H1 (cell line): ENCODE measurements around the gene PRICKLE2. TPM values are rescaled to one million over a fixed set of nuclear protein-coding genes. Genes with fewer than 3 reads are reported as not detected.

Source experiments
- CTCF ChIA-PET: fragments of 300-600 bp; sonication (Branson Sonifier 250); formaldehyde crosslinking; loops from one replicate; lab custom pipeline; 2021; ENCODE audit not compliant: partially characterized antibody; lab: Charles Lee
- POLR2A ChIA-PET: fragments of 300-600 bp; sonication (Branson Sonifier 250); formaldehyde crosslinking; loops from one replicate; lab custom pipeline; 2021; ENCODE audit warnings: inconsistent platforms; ENCODE audit not compliant: partially characterized antibody; lab: Charles Lee
- DNase-seq, 2 experiments: peaks; one replicate each; pipeline versions ENCODE4 v3.0.0 to v3.0.0-alpha.2; 2010 to 2022; ENCODE audit warnings: low spot score in 2 of 2, low read depth in 1 of 2, mixed read lengths in 1 of 2
- FAIRE-seq: peaks from 2 replicates; lab custom pipeline; 2011; peaks lifted over from hg19 to GRCh38; lab: Jason Lieb, UNC
- H2AFZ ChIP-seq: 2 replicates; pipeline ENCODE4 v1.8.1; 2012; ENCODE audit warnings: low read length, inconsistent platforms
- H2AK5ac ChIP-seq: 2 replicates; pipeline ENCODE4 v1.6.1; 2013; ENCODE audit warnings: low read depth, low read length
- H2BK120ac ChIP-seq: replicated peaks from 2 replicates; pipeline ENCODE3; 2013; ENCODE audit warnings: low read depth, low read length, inconsistent platforms
- H2BK12ac ChIP-seq: 2 replicates; pipeline ENCODE4 v1.6.1; 2013; ENCODE audit warnings: low read depth, low read length
- H2BK15ac ChIP-seq: 2 replicates; pipeline ENCODE4 v1.6.1; 2013; ENCODE audit warnings: low read length
- H2BK20ac ChIP-seq: 2 replicates; pipeline ENCODE4 v1.6.1; 2013; ENCODE audit warnings: low read length
- H2BK5ac ChIP-seq: 2 replicates; pipeline ENCODE4 v1.6.1; 2013; ENCODE audit warnings: low read depth, low read length
- H3K14ac ChIP-seq: 2 replicates; pipeline ENCODE4 v1.6.1; 2013; ENCODE audit warnings: inconsistent platforms; ENCODE audit not compliant: insufficient read length
- H3K18ac ChIP-seq: 2 replicates; pipeline ENCODE4 v1.6.1; 2013; ENCODE audit warnings: low read length; ENCODE audit errors: extremely low read depth
- H3K23ac ChIP-seq: 2 replicates; pipeline ENCODE4 v1.6.1; 2013; ENCODE audit warnings: inconsistent platforms; ENCODE audit not compliant: insufficient read length
- H3K23me2 ChIP-seq: 2 replicates; pipeline ENCODE4 v1.6.1; 2013; ENCODE audit warnings: low read depth, low read length
- H3K27ac ChIP-seq: 2 replicates; pipeline ENCODE4 v1.6.1; 2011; ENCODE audit warnings: low read depth, low read length, inconsistent platforms
- H3K27me3 ChIP-seq, 4 experiments: replicated peaks in 1 of 4; 1 replicate in 1 of 4; 2 replicates in 3 of 4; pipeline versions ENCODE4 v1.6.1 to v1.8.1; 2011 to 2013; ENCODE audit warnings: low read length in 3 of 4, mild to moderate bottlenecking in 3 of 4, inconsistent platforms in 2 of 4, mixed read lengths in 2 of 4, moderate library complexity in 1 of 4; ENCODE audit not compliant: control insufficient read depth in 3 of 4, insufficient read depth in 3 of 4; ENCODE audit errors: extremely low read depth in 1 of 4
- H3K36me3 ChIP-seq, 4 experiments: 2 replicates each; pipeline versions ENCODE4 v1.6.1 to v1.8.1; 2011 to 2013; ENCODE audit warnings: mild to moderate bottlenecking in 4 of 4, low read length in 3 of 4, moderate library complexity in 2 of 4, control low read depth in 1 of 4, inconsistent platforms in 1 of 4; ENCODE audit not compliant: insufficient read depth in 4 of 4, control insufficient read depth in 2 of 4
- H3K4ac ChIP-seq: replicated peaks from 2 replicates; pipeline ENCODE3; 2013; ENCODE audit warnings: low read length, low read depth, mixed read lengths, inconsistent platforms; ENCODE audit not compliant: insufficient read length
- H3K4me1 ChIP-seq, 4 experiments: replicated peaks in 1 of 4; 1 replicate in 1 of 4; 2 replicates in 3 of 4; pipeline versions ENCODE4 v1.6.1 to v1.8.1; 2011 to 2013; ENCODE audit warnings: low read length in 3 of 4, inconsistent platforms in 2 of 4, mixed read lengths in 1 of 4; ENCODE audit not compliant: insufficient read depth in 4 of 4, control insufficient read depth in 3 of 4
- H3K4me2 ChIP-seq, 2 experiments: 2 replicates each; pipeline versions ENCODE4 v1.6.1 to v1.8.1; 2011 to 2013; ENCODE audit warnings: low read depth in 2 of 2, low read length in 2 of 2, control low read depth in 1 of 2, inconsistent platforms in 1 of 2, mild to moderate bottlenecking in 1 of 2; ENCODE audit not compliant: insufficient read depth in 1 of 2
- H3K4me3 ChIP-seq, 4 experiments: fragments of 200-600, 300-600 bp in 1 of 4; sonication (generic), shearing (Covaris generic), sonication (Bioruptor Twin) in 1 of 4; 2 replicates each; pipeline versions ENCODE4 v1.5.1 to v1.8.1; 2011 to 2016; ENCODE audit warnings: low read length in 4 of 4, low read depth in 3 of 4, control low read depth in 2 of 4, inconsistent platforms in 2 of 4, mild to moderate bottlenecking in 2 of 4, mixed read lengths in 1 of 4, moderate library complexity in 1 of 4; ENCODE audit not compliant: insufficient read depth in 2 of 4; ENCODE audit errors: extremely low read depth in 1 of 4
- H3K56ac ChIP-seq: replicated peaks from 2 replicates; pipeline ENCODE3; 2013; ENCODE audit warnings: low read depth, mild to moderate bottlenecking, mixed read lengths, low read length, inconsistent platforms; ENCODE audit not compliant: insufficient read length
- H3K79me1 ChIP-seq: 2 replicates; pipeline ENCODE4 v1.6.1; 2013; ENCODE audit warnings: low read depth, low read length, control low read depth
- H3K79me2 ChIP-seq, 2 experiments: 2 replicates each; pipeline versions ENCODE4 v1.6.1 to v1.8.1; 2012 to 2013; ENCODE audit warnings: low read length in 2 of 2, mild to moderate bottlenecking in 2 of 2, inconsistent platforms in 1 of 2; ENCODE audit not compliant: insufficient read depth in 2 of 2, control insufficient read depth in 1 of 2
- H3K9ac ChIP-seq, 4 experiments: replicated peaks in 1 of 4; 1 replicate in 1 of 4; 2 replicates in 3 of 4; pipeline versions ENCODE4 v1.6.1 to v1.8.1; 2011 to 2013; ENCODE audit warnings: low read depth in 3 of 4, low read length in 3 of 4, control low read depth in 2 of 4, mild to moderate bottlenecking in 2 of 4, moderate library complexity in 2 of 4, inconsistent platforms in 1 of 4; ENCODE audit errors: extremely low read depth in 1 of 4
- H3K9me3 ChIP-seq, 2 experiments: 2 replicates each; pipeline versions ENCODE4 v1.6.1 to v1.8.1; 2012 to 2013; ENCODE audit warnings: mild to moderate bottlenecking in 2 of 2, moderate library complexity in 2 of 2, control low read depth in 1 of 2, inconsistent platforms in 1 of 2, low read depth in 1 of 2, low read length in 1 of 2, mixed read lengths in 1 of 2; ENCODE audit not compliant: insufficient read depth in 2 of 2
- H4K20me1 ChIP-seq, 2 experiments: replicated peaks in 1 of 2; 2 replicates each; pipeline versions ENCODE3 to v1.8.1; 2011 to 2013; ENCODE audit warnings: inconsistent platforms in 2 of 2, low read length in 2 of 2, mild to moderate bottlenecking in 1 of 2; ENCODE audit not compliant: insufficient read depth in 2 of 2, control insufficient read depth in 1 of 2
- H4K5ac ChIP-seq: 2 replicates; pipeline ENCODE4 v1.6.1; 2013; ENCODE audit warnings: low read length, low read depth, mixed read lengths, inconsistent platforms; ENCODE audit not compliant: insufficient read length
- H4K8ac ChIP-seq: 2 replicates; pipeline ENCODE4 v1.8.0; 2013; ENCODE audit warnings: mild to moderate bottlenecking, moderate library complexity, low read length, inconsistent platforms; ENCODE audit not compliant: insufficient read depth; ENCODE audit errors: extremely low read depth
- H4K91ac ChIP-seq: replicated peaks from 2 replicates; pipeline ENCODE3; 2013; ENCODE audit warnings: low read length, mixed read lengths, inconsistent platforms; ENCODE audit not compliant: insufficient read length
- BACH1 ChIP-seq: IDR thresholded peaks from 2 replicates; pipeline ENCODE4 v1.6.1; 2012; ENCODE audit warnings: low read length, improper control_type of control experiment
- POU5F1 ChIP-seq: IDR thresholded peaks from 2 replicates; pipeline ENCODE4 v1.6.1; 2011; ENCODE audit warnings: low read depth, mild to moderate bottlenecking, low read length, moderate library complexity
- RAD21 ChIP-seq, 2 experiments: IDR thresholded peaks in 1 of 2; conservative IDR thresholded peaks in 1 of 2; 2 replicates each; pipeline ENCODE4 v1.6.1; 2011; ENCODE audit warnings: low read depth in 2 of 2, low read length in 2 of 2, improper control_type of control experiment in 1 of 2, inconsistent platforms in 1 of 2, mild to moderate bottlenecking in 1 of 2, moderate library complexity in 1 of 2
- SIN3A ChIP-seq, 2 experiments: IDR thresholded peaks in 1 of 2; conservative IDR thresholded peaks in 1 of 2; 2 replicates each; pipeline ENCODE4 v1.6.1; 2011 to 2012; ENCODE audit warnings: low read length in 2 of 2, improper control_type of control experiment in 1 of 2, low read depth in 1 of 2, mild to moderate bottlenecking in 1 of 2
- TEAD4 ChIP-seq: IDR thresholded peaks from 2 replicates; pipeline ENCODE4 v1.6.1; 2012; ENCODE audit warnings: low read depth, low read length, inconsistent platforms, mixed read lengths
- YY1 ChIP-seq: IDR thresholded peaks from 2 replicates; pipeline ENCODE4 v1.6.1; 2011; ENCODE audit warnings: low read depth, mild to moderate bottlenecking, low read length
- WGBS, 2 experiments: shearing (Covaris generic) in 1 of 2; methylation state at CpG; one replicate each; pipeline versions ENCODE4 v1.1.6 to v1.1.7; 2013 to 2015; ENCODE audit warnings: low lambda C conversion rate in 2 of 2, mixed read lengths in 2 of 2, inconsistent platforms in 1 of 2, low coverage in 1 of 2, missing lambda C conversion rate in 1 of 2; ENCODE audit not compliant: insufficient replicate concordance in 2 of 2, insufficient coverage in 1 of 2, insufficient read length in 1 of 2; ENCODE audit errors: extremely low coverage in 1 of 2, missing lambda C conversion rate in 1 of 2; 5-methylcytosine and 5-hydroxymethylcytosine counted together
- polyA plus RNA-seq, 7 experiments: library from polyadenylated mRNA; depleted of rRNA in 3 of 7; stranded (reverse) in 5 of 7; unstranded in 2 of 7; fragments of >200 nt in 5 of 7; fragments of 200-250 nt in 2 of 7; gene quantifications; 1 replicate in 5 of 7; 2 replicates in 1 of 7; 4 replicates in 1 of 7; pipeline versions ENCODE4 v1.2.1 to v1.2.3, GENCODE V29; 2011 to 2013; ENCODE audit warnings: missing spikeins in 2 of 7, mixed read lengths in 2 of 7
- total RNA-seq: library from RNA; stranded (reverse); fragmentation: NEBNext Ultra II Directional; extraction: Animal tissue kit (Norgen Biotek cat#: 25700); gene quantifications from 2 replicates; pipeline ENCODE4 v1.2.1, GENCODE V29; 2021
- TF ChIP-seq, protein P1 (sequence below), 3 experiments: IDR thresholded peaks; 1 replicate in 2 of 3; 2 replicates in 1 of 3; pipeline versions ENCODE4 v1.5.1 to v1.6.1; 2011; ENCODE audit warnings: low read length in 3 of 3, mild to moderate bottlenecking in 3 of 3, inconsistent platforms in 2 of 3, low read depth in 1 of 3, moderate library complexity in 1 of 3; ENCODE audit not compliant: insufficient read depth in 1 of 3; ENCODE audit errors: control extremely low read depth in 1 of 3

Gene PRICKLE2
- total and polyA plus RNA-seq, 2 of the 8 experiments (the other 6 are each of a cell fraction or from before 2014, with no cell fraction given): 2.9 to 8.0 TPM

DNA sequence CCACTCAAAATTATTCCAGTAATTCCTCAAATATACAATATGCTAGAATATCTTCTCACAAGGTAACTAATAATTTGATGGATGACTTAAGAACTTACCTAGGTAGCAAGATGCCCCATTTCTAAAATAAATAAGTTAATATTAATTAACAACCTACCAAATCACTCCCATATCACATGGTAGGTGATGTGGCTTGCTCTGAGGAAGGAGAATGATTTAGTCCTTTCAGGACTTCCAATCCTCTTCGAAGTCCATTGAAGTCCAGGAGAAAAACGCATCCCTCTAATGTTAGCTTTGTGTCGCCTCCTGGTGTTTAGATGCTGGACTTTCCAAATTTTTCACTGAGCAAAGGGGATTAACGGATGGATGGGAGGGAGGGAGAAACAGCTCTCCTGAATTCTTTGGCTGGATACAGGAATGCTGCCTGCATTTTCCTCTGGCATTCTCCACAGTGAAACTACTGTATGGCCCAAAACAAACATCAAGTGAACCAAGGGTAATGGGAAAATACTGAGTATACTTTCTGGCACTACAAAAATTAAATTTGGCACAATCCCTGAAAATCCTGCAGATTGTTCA lies 58.6 kb downstream of the PRICKLE2 start:
- no peak overlapping the region for H3K18ac ChIP-seq
- H3K9me3 ChIP-seq: no peaks in the 10 kb centered on the region
- H3K36me3 ChIP-seq: no peaks in the 10 kb centered on the region
- H3K4me2 ChIP-seq: no peak overlapping the region
- no peak overlapping the region for H3K14ac ChIP-seq
- POLR2A ChIA-PET: no interaction called here
- H4K91ac ChIP-seq: no peak overlapping the region
- no peaks in the 10 kb centered on the region for H3K79me1 ChIP-seq
- peak; percentile 98 for FAIRE-seq
- no peak overlapping the region for H3K56ac ChIP-seq
- H3K23ac ChIP-seq: no peak overlapping the region
- H4K8ac ChIP-seq: no peak overlapping the region
- peak in 1 of 2 experiments; percentile 21 for DNase-seq
- no peak overlapping the region for H2BK12ac ChIP-seq
- 41% methylated on average over 4 of the region's 4 CpGs; no CpG with 5 or more reads in 1 of the 2 experiments for WGBS, 2 experiments
- CTCF ChIA-PET: interaction anchor here (0.6 to 5.8 kb wide), 26 partner anchors 8 to 318 kb away, joined by 3 to 29 read pairs (median 5); partner anchors contain the start of gene PSMD6
- no peak overlapping the region for H2BK5ac ChIP-seq
- H2AFZ ChIP-seq: no peak overlapping the region
- H2BK15ac ChIP-seq: no peak overlapping the region
- no peaks in the 10 kb centered on the region for H4K20me1 ChIP-seq
- TF ChIP-seq TEAD4 (peak; percentile 88), POU5F1 (peak; percentile 34; the same call in 1 of the 2 replicates), RAD21 (IDR thresholded peaks at IDR 0.05 in 1 of 2, conservative IDR thresholded peaks at IDR 0.05 in 1 of 2; ENCODE audit: low read depth in 2 of 2, low read length in 2 of 2) (peak; percentile 78 to 90), SIN3A (conservative IDR thresholded peaks at IDR 0.05 in 1 of 2, IDR thresholded peaks at IDR 0.05 in 1 of 2; ENCODE audit: low read depth in 1 of 2, low read length in 2 of 2) (no peak), YY1 (0 out of 2 replicates have a peak, but pooled peaks have one; percentile 41), BACH1 (no peak)
- TF ChIP-seq, protein P1, sequence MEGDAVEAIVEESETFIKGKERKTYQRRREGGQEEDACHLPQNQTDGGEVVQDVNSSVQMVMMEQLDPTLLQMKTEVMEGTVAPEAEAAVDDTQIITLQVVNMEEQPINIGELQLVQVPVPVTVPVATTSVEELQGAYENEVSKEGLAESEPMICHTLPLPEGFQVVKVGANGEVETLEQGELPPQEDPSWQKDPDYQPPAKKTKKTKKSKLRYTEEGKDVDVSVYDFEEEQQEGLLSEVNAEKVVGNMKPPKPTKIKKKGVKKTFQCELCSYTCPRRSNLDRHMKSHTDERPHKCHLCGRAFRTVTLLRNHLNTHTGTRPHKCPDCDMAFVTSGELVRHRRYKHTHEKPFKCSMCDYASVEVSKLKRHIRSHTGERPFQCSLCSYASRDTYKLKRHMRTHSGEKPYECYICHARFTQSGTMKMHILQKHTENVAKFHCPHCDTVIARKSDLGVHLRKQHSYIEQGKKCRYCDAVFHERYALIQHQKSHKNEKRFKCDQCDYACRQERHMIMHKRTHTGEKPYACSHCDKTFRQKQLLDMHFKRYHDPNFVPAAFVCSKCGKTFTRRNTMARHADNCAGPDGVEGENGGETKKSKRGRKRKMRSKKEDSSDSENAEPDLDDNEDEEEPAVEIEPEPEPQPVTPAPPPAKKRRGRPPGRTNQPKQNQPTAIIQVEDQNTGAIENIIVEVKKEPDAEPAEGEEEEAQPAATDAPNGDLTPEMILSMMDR (IDR thresholded peaks at IDR 0.05; ENCODE audit: control extremely low read depth in 1 of 3, insufficient read depth in 1 of 3, low read depth in 1 of 3, low read length in 3 of 3): peak in 2 of 3 experiments; percentile 71 to 77; a peak in 3 of 4 replicates
- no peak overlapping the region for H2BK120ac ChIP-seq
- no peaks in the 10 kb centered on the region for H3K27me3 ChIP-seq
- no peak overlapping the region for H2BK20ac ChIP-seq
- H3K9ac ChIP-seq: no peak overlapping the region
- H3K4me3 ChIP-seq: no peak overlapping the region
- H2AK5ac ChIP-seq: no peak overlapping the region
- H4K5ac ChIP-seq: no peak overlapping the region
- no peak overlapping the region for H3K4ac ChIP-seq
- no peaks in the 10 kb centered on the region for H3K79me2 ChIP-seq
- H3K4me1 ChIP-seq: peaks cover 3 to 16% (median 12%) of the 10 kb centered on the region in 4 experiments; a peak in 5 of 7 replicates
- H3K23me2 ChIP-seq: no peaks in the 10 kb centered on the region
- H3K27ac ChIP-seq: no peak overlapping the region
